GDM1 (cell line): ENCODE data around the gene BDNF.

Experiments
- DNase-seq: peaks from one replicate; lab custom pipeline; 2025; lab: John Stamatoyannopoulos, UW

BDNF gene

GRCh38 chr11:27705873-27706820 is 5.9 kb upstream of the BDNF start:
- DNase-seq = no peak

GRCh38 chr11:27703481-27703880 is 3.2 kb upstream of the BDNF start:
- no peak for DNase-seq

- no peak for DNase-seq
Measured at GRCh38 chr11:27702811-27703210, 2.6 kb upstream of the BDNF start.

- DNase-seq = no peak
Measured at GRCh38 chr11:27701355-27702105, 1.3 kb upstream of the BDNF start.

- no peak for DNase-seq
Measured at GRCh38 chr11:27699926-27700350, 317 bp downstream of the BDNF start.

GRCh38 chr11:27699242-27699925 is 871 bp downstream of the BDNF start:
- DNase-seq = no peak

GRCh38 chr11:27698872-27699241 is 1.4 kb downstream of the BDNF start:
- DNase-seq = peak; percentile 56

- no peak for DNase-seq
Measured at GRCh38 chr11:27697679-27698275, 2.5 kb downstream of the BDNF start.

GRCh38 chr11:27696961-27697360 is 3.3 kb downstream of the BDNF start:
- DNase-seq = no peak

- no peak for DNase-seq
Measured at GRCh38 chr11:27696115-27696514, 4.1 kb downstream of the BDNF start.

GRCh38 chr11:27694992-27695391 is 5.3 kb downstream of the BDNF start:
- no peak for DNase-seq

GRCh38 chr11:27693398-27693797 is 6.9 kb downstream of the BDNF start:
- no peak for DNase-seq

GRCh38 chr11:27692781-27693180 is 7.5 kb downstream of the BDNF start:
- no peak for DNase-seq

GRCh38 chr11:27688076-27688475 is 12.2 kb downstream of the BDNF start:
- DNase-seq = no peak

- no peak for DNase-seq
Measured at GRCh38 chr11:27681664-27682063, 18.6 kb downstream of the BDNF start.

- DNase-seq = no peak
Measured at GRCh38 chr11:27679136-27680015, 20.9 kb downstream of the BDNF start.

GRCh38 chr11:27678242-27678641 is 22.0 kb downstream of the BDNF start:
- no peak for DNase-seq

- DNase-seq = no peak
Measured at GRCh38 chr11:27677108-27677507, 23.1 kb downstream of the BDNF start.

- DNase-seq = no peak
Measured at GRCh38 chr11:27673979-27674663, 26.1 kb downstream of the BDNF start.

GRCh38 chr11:27672836-27673464 is 27.3 kb downstream of the BDNF start:
- DNase-seq = no peak
